ENCODE data around the gene PHKB.
"Not testable (repeated sequence)": the region's sequence is repeated elsewhere in the genome, so short reads cannot be mapped to it uniquely, and the experiment has no call there.

PHKB gene

DNA sequence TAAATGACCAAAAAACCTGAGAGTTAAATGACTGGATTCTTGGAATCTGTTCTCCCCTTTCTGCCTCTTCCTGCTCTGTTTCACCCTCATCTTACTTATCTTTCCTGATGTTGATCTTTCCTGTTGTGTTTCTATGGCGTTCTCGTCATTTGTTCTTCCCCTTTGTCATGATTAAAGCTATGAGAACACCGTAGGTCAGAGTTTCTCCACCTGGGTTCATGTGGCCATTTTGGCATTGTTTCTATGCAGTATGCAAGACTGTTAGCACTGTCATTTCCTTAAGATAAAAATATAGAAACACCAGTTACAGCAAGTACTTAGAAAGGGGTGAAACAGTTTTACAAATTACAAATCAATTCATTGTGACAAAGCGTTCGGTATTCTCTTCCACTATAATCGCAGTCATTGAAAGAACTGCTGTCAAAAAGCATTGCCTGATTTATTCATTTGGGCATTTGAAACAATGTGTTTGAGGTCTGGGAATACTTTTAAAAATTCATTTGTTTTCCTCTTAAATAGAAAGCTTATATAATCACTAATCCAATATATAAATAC is 166.0 kb downstream of the PHKB start:
- ATAC-seq = no peak

DNA sequence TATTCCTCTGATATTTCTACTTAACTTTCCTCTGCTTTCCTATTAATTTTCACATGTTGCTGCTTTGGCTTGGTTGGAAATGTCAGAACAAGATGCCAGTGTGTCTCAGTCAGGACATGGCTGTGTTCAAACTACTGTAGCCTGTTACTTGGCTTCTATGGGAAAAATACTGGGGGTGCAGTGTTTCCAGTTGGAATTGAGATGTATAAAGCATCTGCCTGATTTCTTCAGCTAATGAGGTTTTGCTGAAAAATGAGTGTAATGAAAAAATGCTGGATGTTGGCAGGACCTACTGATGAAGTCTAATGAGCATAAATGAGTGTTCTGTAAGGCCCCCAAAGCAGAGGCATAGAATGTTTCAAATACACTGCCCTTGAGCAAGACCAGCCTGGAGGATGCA is 166.6 kb downstream of the PHKB start:
- ATAC-seq = no peak

GRCh38 chr16:47631131-47631530 is 170.0 kb downstream of the PHKB start:
- ATAC-seq = no peak

DNA sequence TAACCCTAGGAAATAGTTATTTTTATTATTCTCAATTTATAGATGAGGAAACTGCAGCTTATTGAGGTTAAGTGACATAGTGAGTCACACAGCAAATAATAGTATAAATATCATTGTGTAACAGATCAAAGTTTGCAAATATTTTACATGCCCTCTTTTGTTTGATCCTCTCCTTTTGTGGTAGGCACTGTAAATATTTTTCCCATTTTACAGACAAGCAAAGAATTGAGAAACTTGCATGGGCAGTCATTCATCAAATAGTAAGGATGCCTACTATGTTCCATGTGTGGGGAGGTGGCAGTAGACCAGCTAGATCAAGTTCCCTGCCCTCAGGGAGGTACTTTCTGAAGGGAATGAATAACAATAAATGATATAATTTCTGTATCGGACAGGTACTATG is 173.0 kb downstream of the PHKB start:
- no peak for ATAC-seq

DNA sequence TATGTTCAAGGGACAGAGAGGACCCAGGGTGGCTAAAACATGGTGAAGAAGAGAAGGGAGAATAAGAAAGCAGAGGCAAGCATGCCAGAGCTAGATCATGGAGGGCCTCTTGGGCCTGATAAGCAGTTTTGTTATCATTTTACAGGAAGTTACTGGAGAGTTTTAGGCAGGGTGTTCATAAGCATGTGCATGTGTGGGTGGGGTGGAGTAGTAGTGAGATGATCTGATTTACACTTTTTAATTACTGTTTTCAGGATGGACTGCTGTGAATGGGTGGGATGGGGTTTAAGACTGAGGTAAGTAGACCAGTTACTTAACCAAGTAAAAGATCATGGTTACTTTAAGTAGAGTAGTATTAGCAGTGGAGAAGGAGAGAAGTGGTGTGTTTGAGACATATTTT is 173.6 kb downstream of the PHKB start:
- ATAC-seq = no peak

DNA sequence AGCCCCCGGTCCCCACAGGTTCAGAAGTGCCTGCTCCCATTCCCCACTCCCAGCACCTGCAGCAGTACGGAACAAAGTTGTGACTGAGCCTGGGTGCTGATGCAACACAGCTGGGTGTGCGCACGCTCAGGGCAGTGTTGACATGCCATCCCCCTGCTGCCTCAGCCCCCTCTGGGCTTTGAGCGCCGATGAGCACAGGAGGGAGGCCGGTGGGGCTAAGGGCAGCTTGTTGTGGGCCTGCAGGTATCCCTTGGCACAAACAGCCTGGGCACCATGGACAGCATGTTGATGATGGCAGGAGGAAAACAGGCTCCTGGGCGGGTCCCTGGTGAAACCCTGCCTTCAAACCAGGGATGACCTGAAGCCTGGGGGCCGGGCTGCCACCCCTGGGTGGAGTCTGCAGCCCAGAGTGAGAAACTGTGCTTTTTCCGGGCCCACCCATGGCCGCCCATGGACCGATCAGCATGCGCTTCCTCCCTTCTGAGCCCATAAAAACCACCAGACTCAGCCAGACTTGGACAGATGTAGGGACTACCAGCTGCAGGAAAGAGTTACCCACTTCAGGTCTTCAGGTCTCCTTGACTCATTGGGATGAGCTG is 175.5 kb downstream of the PHKB start:
- ATAC-seq = no peak

DNA sequence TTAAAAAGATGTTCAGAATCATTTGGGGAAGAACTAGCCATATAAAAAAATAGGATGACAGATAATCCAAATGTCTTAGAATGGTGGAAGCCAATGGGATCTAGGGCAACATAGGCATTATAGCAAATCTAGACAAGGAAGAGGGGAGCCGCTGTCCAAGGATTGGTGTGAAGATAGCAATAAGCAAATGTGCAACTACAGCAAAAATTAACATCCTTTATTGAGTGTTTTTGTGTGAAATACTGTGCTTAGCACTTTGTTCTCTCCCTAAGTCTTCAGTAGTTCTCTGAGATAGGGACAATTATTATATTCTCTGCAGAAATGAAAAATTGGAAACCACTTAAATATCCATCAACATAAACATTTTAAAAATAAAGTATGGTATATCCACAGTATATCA is 177.0 kb downstream of the PHKB start:
- no peak for ATAC-seq

DNA sequence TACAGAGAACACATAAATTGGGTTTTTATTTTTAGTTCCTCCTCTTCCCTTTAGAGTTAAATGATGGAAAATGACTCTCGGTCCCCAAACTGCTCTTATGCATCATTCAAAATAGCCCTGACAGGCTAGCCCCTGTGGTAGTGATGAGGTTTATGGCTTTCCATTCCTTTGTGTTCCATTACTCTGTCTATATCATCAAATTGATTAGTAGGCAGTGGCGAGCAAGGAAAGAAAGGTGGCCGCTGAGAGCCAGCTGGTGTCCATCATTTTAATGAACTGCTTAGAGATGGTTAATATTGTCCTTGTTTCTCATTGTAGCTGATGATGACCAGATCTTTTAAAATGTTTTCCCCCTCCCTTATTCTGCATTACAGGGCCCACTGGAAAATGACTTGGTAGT is 179.5 kb downstream of the PHKB start:
- ATAC-seq = no peak

DNA sequence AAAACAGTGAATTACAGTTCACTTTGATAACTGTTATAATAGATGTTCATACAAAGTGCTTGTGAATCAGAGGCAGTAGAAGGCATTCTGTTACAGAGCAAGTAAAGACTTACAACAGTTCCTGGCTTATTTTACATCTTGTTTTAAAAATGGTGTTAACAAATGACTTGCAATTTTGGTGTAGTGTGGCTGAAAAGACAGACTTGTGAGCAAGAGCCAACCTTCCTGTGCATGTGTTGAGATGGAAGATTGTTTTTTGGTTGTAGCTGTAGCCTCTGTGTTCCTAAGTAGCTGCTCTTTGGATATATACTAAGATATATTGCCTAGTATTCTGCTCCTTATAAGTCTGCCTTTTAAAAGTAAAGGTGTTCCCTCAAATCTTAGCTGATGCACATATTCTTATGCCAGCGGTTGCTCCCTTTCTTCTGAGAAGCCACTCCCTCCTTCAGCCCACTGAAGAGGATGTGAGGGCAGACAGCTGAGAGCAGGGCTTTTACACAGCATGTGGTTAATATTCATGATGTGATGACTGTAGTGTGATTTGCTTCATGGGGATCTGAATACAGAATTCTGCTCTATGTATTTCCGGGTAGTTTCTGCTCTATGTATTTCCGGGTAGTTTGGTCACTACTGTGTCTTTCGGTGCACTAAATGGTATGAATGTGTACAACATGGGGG is 182.3 kb downstream of the PHKB start:
- ATAC-seq = peak; percentile 90 to 92

DNA sequence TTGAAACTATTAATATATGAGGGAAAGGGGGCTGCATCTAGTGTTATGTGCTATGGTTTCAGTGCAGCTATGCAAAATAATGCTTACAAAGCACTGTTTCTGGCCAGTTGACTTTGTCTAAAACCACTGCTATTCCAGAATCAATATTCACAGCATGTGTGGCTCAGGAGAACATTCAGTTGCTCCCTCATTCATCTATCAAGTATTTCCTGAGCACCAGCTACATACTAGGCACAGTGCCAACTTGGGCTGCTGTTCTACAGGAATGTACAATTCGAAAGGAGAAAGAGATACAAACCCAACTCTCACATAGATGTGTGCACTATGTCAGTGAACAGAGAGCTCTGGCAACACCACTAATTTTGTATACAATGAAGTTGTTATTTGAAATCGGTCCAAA is 183.0 kb downstream of the PHKB start:
- no peak for ATAC-seq

GRCh38 chr16:47644661-47645060 is 183.5 kb downstream of the PHKB start:
- ATAC-seq = no peak

- ATAC-seq = no peak
Observed at GRCh38 chr16:47646914-47647313, 185.8 kb downstream of the PHKB start.

DNA sequence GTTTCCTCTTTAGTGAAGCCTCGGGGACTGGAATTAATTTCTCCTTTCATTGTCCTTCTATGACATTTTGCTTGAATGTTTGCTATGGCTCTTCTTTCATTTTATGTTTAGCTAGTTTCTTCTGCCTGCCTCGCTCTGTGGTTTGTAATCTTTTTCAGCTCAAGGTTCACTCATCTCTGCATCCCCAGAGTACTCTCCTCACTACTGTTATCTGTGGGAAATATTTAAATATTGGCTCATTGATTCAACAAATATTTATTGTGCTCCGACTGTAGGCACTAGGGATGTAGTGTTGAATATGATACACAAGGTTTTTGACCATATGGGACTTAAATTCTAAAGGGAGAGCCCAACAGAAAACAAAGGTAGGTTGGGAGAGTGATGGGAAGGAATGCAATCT is 195.9 kb downstream of the PHKB start:
- ATAC-seq = no peak

- no peak for ATAC-seq
Observed at GRCh38 chr16:47657977-47658376, 196.8 kb downstream of the PHKB start.

DNA sequence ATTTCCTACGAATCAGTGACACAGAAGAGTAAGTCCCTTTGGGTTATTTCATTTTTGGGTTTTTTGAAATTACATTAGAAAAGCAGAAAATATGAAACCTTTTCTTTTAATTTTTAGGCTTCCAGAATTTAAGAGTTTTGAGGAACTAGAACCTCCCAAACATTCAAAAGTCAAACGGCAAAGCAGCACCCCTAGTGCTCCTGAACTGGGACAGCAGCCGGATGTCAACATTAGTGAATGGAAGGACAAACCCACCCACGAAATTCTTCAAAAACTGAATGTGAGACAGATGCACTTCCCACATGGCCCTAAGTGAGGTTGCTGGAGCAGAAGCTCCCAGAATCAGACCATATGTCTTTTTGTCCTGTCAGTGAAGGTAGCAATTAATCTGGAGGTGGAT is 199.4 kb downstream of the PHKB start:
- ATAC-seq = no peak

DNA sequence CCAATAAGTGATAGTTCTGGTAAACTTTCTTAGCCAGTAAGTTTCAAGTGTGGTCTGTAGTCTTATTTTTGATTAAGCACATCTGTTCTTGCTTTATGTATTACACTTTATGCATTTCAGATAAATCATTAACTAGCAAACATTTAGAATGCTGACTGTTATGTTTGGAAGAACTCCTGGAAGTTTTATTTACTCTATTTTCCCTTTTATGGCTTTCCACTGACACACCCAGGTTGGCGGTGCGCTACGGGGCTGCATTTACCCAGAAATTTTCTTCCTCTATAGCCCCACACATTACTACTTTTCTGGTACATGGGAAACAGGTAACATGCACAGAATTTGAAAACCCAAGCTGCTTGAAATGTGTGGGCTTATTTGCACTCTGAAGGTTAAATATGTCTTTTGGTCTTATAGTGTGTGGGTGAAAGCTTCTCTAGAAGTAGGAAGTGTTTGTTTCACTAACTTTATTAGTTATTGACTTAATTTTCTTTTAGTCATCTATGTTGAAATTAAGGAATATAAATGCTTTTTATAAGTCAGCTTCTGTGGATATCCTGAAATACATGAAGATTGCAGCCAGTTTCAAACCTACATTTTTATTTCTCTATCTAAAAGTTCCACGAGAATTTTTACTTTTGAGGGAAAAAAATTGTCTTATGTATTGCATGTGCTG is 203.7 kb downstream of the PHKB start:
- ATAC-seq = no peak

GRCh38 chr16:47666434-47666833 is 205.3 kb downstream of the PHKB start:
- ATAC-seq = no peak

- ATAC-seq = no peak
Observed at GRCh38 chr16:47667956-47668355, 206.8 kb downstream of the PHKB start.

GRCh38 chr16:47672475-47672874 is 211.3 kb downstream of the PHKB start:
- no peak for ATAC-seq

DNA sequence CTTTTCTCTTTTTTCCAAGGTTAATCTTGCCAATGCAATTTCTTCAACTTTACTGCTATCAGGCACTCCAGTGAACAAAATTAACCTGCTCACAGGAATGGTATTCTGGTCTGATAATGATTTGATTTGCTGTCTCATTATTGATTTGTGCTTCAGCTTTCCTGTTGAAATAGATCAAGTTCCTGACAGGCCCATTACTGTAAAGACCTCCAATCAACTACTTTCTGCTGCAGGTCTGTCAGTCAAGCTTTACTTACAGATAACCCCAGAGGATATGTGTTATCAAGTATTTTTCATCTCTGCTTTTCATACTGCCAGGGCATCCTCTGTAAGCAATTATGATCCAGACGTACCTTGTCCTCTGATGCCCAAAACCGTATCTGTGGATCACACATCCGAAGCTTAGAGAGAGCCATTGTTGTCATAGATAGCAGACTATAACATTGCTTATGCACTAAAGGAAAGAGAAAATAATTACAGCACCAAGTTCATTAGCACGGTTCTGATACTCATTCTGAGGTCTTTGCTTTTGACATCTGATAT is 215.6 kb downstream of the PHKB start:
- ATAC-seq = no peak

- ATAC-seq = not testable (repeated sequence)
Observed at GRCh38 chr16:47681571-47681970, 220.4 kb downstream of the PHKB start.

DNA sequence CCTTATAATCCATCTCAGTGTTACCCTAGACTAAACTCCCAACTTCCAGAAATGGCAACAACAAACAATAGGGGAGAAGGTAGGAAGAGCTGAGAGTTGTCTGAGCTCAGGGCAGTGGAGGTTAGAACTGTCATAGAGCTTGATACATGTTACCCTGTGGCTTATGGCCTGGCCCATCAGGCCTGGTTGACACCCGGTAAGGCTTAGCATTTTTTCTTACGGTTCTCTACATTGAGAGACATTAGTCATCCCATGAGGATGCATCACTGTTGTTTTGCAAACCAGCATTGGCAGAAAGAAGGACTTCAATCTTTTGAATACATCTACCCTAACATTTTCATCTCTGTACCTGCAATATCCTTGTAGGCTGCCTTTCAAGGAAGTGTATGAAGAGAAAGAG is 226.6 kb downstream of the PHKB start:
- no peak for ATAC-seq

DNA sequence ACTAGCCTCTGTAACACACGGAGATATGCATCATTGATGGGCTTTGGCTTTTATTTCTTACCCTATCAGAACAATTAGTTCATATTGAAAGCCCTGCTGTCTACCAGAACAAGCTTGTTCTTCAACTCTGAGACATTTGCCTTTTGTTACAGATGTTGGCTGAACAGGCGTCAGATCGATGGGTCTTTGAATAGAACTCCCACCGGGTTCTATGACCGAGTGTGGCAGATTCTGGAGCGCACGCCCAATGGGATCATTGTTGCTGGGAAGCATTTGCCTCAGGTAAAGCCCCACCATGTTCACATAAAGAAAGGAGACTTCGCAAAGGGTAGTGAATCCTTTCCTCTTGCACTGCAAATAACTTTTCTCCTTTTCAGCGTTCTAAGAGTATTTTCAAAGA is 232.1 kb downstream of the PHKB start:
- no peak for ATAC-seq

DNA sequence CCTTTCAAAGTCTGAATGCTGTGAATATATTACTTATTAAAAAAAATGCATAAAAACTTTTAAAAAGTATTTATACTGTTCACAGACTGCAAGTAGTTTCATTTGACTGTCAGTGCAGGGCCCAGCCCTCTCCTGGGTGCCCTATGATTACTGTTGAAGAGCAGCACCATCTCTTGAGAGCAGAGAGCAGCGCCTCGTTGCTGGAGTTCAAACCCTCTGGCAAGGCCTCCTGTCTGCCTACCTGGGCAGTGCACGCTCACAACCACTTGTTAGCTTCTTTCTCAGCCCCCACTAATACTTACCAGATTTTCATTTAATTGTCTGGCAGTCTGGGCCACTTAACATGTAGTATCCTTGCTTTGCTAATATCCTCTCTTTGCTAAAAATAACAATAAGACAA is 233.4 kb downstream of the PHKB start:
- ATAC-seq = no peak

Data from activated CD4-positive, CD25-positive, alpha-beta regulatory T cell treated with anti-CD3 and anti-CD28 coated beads, Interleukin-2, amount 50 U/mL, for 24 hours (primary cell).